8988T (cell line): ENCODE results near the gene NPAS2.

ENCODE experiments used
- DNase-seq: peaks from one replicate; pipeline ENCODE4 v3.0.0; 2011

Gene NPAS2

GRCh38 chr2:100995309-100996075 lies 175.6 kb downstream of the NPAS2 start:
- no peak for DNase-seq

- DNase-seq = no peak
Measured at GRCh38 chr2:100997509-100998234, 177.7 kb downstream of the NPAS2 start.

- no peak for DNase-seq
Measured at GRCh38 chr2:100998235-100998573, 178.3 kb downstream of the NPAS2 start.

- no peak for DNase-seq
Measured at GRCh38 chr2:100999995-101000394, 180.1 kb downstream of the NPAS2 start.

GRCh38 chr2:101001691-101002561 lies 182.0 kb downstream of the NPAS2 start, which contains the start of gene RPL31:
Gene RPL31 (plus strand): TSS chr2:101002289. CDS start chr2:101002702, 413 bp downstream.
- peak; percentile 93 for DNase-seq

GRCh38 chr2:101002562-101003277 lies 182.8 kb downstream of the NPAS2 start:
- no peak for DNase-seq

GRCh38 chr2:101003278-101003775 lies 183.4 kb downstream of the NPAS2 start:
- DNase-seq = no peak

GRCh38 chr2:101004620-101005325 lies 184.8 kb downstream of the NPAS2 start:
- no peak for DNase-seq

GRCh38 chr2:101006065-101006715 lies 186.3 kb downstream of the NPAS2 start:
- DNase-seq = no peak

- no peak for DNase-seq
Measured at GRCh38 chr2:101007415-101008345, 187.7 kb downstream of the NPAS2 start.

GRCh38 chr2:101011152-101011551 lies 191.2 kb downstream of the NPAS2 start:
- no peak for DNase-seq

GRCh38 chr2:101012054-101012705 lies 192.2 kb downstream of the NPAS2 start:
- no peak for DNase-seq

- no peak for DNase-seq
Measured at GRCh38 chr2:101012706-101013181, 192.8 kb downstream of the NPAS2 start.

- DNase-seq = no peak
Measured at GRCh38 chr2:101014264-101014857, 194.4 kb downstream of the NPAS2 start.

GRCh38 chr2:101017371-101017770 lies 197.4 kb downstream of the NPAS2 start:
- no peak for DNase-seq

GRCh38 chr2:101018934-101019333 lies 199.0 kb downstream of the NPAS2 start:
- DNase-seq = no peak

- DNase-seq = no peak
Measured at GRCh38 chr2:101022221-101022620, 202.3 kb downstream of the NPAS2 start.

GRCh38 chr2:101023327-101024107 lies 203.6 kb downstream of the NPAS2 start:
- no peak for DNase-seq
